GM18873 (cell line): Measurements from ENCODE around the gene TIGD4.
"Not testable (repeated sequence)": the region's sequence is repeated elsewhere in the genome, so short reads cannot be mapped to it uniquely, and the experiment has no call there.

Experiments used
- ATAC-seq: cut with Tn5 transposase; IDR thresholded peaks from one replicate; pipeline ENCODE4 v1.9.1; 2021; ENCODE audit warnings: mild to moderate bottlenecking, moderate library complexity, moderate number of reproducible peaks; ENCODE audit not compliant: unreplicated experiment, low FRiP score

The TIGD4 gene

GRCh38 chr4:152784490-152785350 is 5.2 kb upstream of the TIGD4 start:
- ATAC-seq: no peak

GRCh38 chr4:152780267-152780778 is 793 bp upstream of the TIGD4 start:
- no peak for ATAC-seq

- ATAC-seq: no peak
Measured at GRCh38 chr4:152778656-152779512, 646 bp downstream of the TIGD4 start.

GRCh38 chr4:152777488-152777887 is 2.0 kb downstream of the TIGD4 start:
- no peak for ATAC-seq

- no peak for ATAC-seq
Measured at GRCh38 chr4:152776352-152776751, 3.2 kb downstream of the TIGD4 start.

GRCh38 chr4:152773953-152774352 is 5.6 kb downstream of the TIGD4 start:
- ATAC-seq: no peak

GRCh38 chr4:152773339-152773738 is 6.2 kb downstream of the TIGD4 start:
- ATAC-seq: no peak

- peak; percentile 72 for ATAC-seq
Measured at GRCh38 chr4:152771741-152772533, 7.6 kb downstream of the TIGD4 start.

- ATAC-seq: not testable (repeated sequence)
Measured at GRCh38 chr4:152765069-152765737, 14.3 kb downstream of the TIGD4 start.

- no peak for ATAC-seq
Measured at GRCh38 chr4:152763796-152764195, 15.7 kb downstream of the TIGD4 start.

- no peak for ATAC-seq
Measured at GRCh38 chr4:152748619-152749018, 30.9 kb downstream of the TIGD4 start.

GRCh38 chr4:152747444-152747843 is 32.1 kb downstream of the TIGD4 start:
- no peak for ATAC-seq

GRCh38 chr4:152738827-152739226 is 40.7 kb downstream of the TIGD4 start:
- no peak for ATAC-seq

- no peak for ATAC-seq
Measured at GRCh38 chr4:152735906-152736305, 43.6 kb downstream of the TIGD4 start.

GRCh38 chr4:152735396-152735859 is 44.1 kb downstream of the TIGD4 start:
- no peak for ATAC-seq

GRCh38 chr4:152734699-152735050 is 44.9 kb downstream of the TIGD4 start:
- no peak for ATAC-seq

- ATAC-seq: no peak
Measured at GRCh38 chr4:152734015-152734698, 45.4 kb downstream of the TIGD4 start.

- no peak for ATAC-seq
Measured at GRCh38 chr4:152731997-152732396, 47.5 kb downstream of the TIGD4 start.

GRCh38 chr4:152729466-152729865 is 50.1 kb downstream of the TIGD4 start:
- no peak for ATAC-seq
